LNCaP clone FGC (cell line): Measurements from ENCODE around the gene LRRC59.
A peak's percentile ranks its signal among the peaks of the same experiment; 100 is the strongest.
"Not testable (repeated sequence)": the region's sequence is repeated elsewhere in the genome, so short reads cannot be mapped to it uniquely, and the experiment has no call there.

ENCODE experiments used
- DNase-seq: peaks from one replicate; pipeline ENCODE4 v3.0.0-alpha.2; 2011; ENCODE audit warnings: low read depth
- H3K4me3 ChIP-seq: 2 replicates; pipeline ENCODE4 v1.5.1; 2011; ENCODE audit warnings: mild to moderate bottlenecking, low read depth, low read length, control low read depth
- CTCF ChIP-seq: IDR thresholded peaks from 2 replicates; pipeline ENCODE4 v1.5.1; 2012; ENCODE audit warnings: mild to moderate bottlenecking; ENCODE audit not compliant: control insufficient read depth, insufficient read depth; ENCODE audit errors: extremely low read depth

LRRC59 gene

GRCh38 chr17:50344731-50345365 is 52.5 kb downstream of the LRRC59 start:
- TF ChIP-seq CTCF: no peak
- peak overlapping the region; percentile 60 for H3K4me3 ChIP-seq
- no peak for DNase-seq

- no peak for TF ChIP-seq CTCF
- H3K4me3 ChIP-seq: no peak overlapping the region
- DNase-seq: no peak
Measured at GRCh38 chr17:50339381-50339780, 57.9 kb downstream of the LRRC59 start.

DNA sequence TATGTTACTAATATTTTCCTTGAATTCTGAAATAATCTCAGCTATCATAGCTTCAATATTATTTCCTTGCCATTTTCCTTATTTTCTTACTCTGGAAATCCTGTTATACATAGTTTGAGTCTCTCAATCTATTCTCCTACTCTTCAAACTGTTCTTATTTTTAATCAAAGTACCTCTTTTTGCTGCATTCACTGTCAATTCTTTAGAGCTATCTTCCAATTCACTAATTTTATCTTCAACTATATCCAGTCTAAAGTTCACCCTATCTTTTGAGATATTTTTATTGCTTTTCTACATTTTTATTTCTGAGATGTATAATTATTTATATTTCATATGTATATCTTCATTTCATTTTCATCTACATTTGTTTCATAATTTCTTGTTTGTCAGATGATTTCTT is 58.7 kb downstream of the LRRC59 start:
- DNase-seq: no peak
- no peak for TF ChIP-seq CTCF
- no peak overlapping the region for H3K4me3 ChIP-seq

DNA sequence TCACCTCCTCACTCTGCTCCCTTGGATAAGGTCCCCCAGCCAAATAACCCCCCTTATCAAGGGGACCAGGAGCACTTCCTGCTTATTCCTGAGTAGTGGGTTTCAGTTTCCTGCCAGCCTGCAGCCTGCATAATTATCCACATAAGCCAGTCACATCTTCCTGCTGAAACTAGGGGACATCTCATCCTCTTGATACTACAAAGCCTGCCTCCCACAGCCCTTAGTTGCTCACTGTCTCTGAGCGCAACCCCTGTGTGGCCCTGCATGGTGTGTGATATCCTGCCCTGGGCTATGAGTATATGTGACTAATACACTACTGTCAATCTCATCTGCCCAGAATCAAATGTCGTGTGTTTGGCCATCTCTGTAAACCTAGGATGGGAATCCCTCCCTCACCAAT is 59.4 kb downstream of the LRRC59 start:
- H3K4me3 ChIP-seq: no peak overlapping the region
- no peak for TF ChIP-seq CTCF
- DNase-seq: no peak

GRCh38 chr17:50333291-50334057 is 63.8 kb downstream of the LRRC59 start:
- not testable (repeated sequence) for DNase-seq, H3K4me3 ChIP-seq

DNA sequence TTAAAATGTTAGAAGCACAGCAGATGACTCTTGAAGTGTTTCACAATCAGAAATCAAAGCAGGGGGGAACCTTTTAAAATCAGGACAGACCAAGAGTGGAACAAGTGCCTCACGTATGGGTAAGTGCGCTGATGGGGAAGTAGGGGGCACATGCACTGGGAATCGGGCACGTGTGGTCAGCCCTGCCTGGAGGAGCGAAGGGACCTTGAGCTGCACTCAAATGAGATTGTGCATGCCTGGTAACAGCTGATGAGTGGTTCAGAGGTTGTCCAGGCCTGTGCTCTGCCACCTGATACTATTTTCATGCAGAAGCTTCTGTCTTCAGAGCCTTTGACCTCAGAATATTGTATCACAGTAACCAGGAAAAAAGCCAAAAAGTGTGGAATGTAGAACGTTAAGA is 65.1 kb downstream of the LRRC59 start:
- TF ChIP-seq CTCF: no peak
- no peak overlapping the region for H3K4me3 ChIP-seq
- no peak for DNase-seq
